Dedifferentiated amniotic fluid mesenchymal stem cell (primary cell): ENCODE measurements around the gene CHRNE.
"Not testable (repeated sequence)": the region's sequence is repeated elsewhere in the genome, so short reads cannot be mapped to it uniquely, and the experiment has no call there.

Source experiments
- DNase-seq: peaks from one replicate; pipeline ENCODE4 v3.0.0-alpha.2; 2016; ENCODE audit errors: extremely low spot score

The CHRNE gene

GRCh38 chr17:4939796-4940554, 37.1 kb upstream of the CHRNE start, which contains the start of the genes RNF167 and SLC25A11:
Gene RNF167 (plus strand): TSS chr17:4940268. CDS start chr17:4940910, 642 bp downstream.
Gene SLC25A11 (minus strand): TSS chr17:4940046. CDS start chr17:4939910, 136 bp downstream.
- peak; percentile 100 for DNase-seq

GRCh38 chr17:4939546-4939795, 36.6 kb upstream of the CHRNE start:
- DNase-seq, result no peak

GRCh38 chr17:4938688-4939545, 36.0 kb upstream of the CHRNE start:
- no peak for DNase-seq

- no peak for DNase-seq
These were observed 35.2 kb upstream of the CHRNE start for GRCh38 chr17:4938069-4938491.

- DNase-seq, result no peak
These were observed 34.7 kb upstream of the CHRNE start for GRCh38 chr17:4937553-4937952.

- DNase-seq, result no peak
These were observed 33.5 kb upstream of the CHRNE start for GRCh38 chr17:4936436-4936835.

GRCh38 chr17:4935650-4936049, 32.8 kb upstream of the CHRNE start:
- DNase-seq, result no peak

- no peak for DNase-seq
These were observed 31.5 kb upstream of the CHRNE start for GRCh38 chr17:4934173-4934979.

GRCh38 chr17:4933646-4934045, 30.7 kb upstream of the CHRNE start:
- no peak for DNase-seq

- DNase-seq, result no peak
These were observed 29.9 kb upstream of the CHRNE start for GRCh38 chr17:4932756-4933155.

GRCh38 chr17:4931963-4932362, 29.1 kb upstream of the CHRNE start, which contains the start of gene GP1BA:
Gene GP1BA (plus strand): TSS chr17:4932277. CDS start chr17:4932605, 328 bp downstream.
- no peak for DNase-seq

GRCh38 chr17:4928881-4929280, 26.0 kb upstream of the CHRNE start:
- DNase-seq, result no peak

- DNase-seq, result not testable (repeated sequence)
These were observed 23.9 kb upstream of the CHRNE start for GRCh38 chr17:4926577-4927335.

- no peak for DNase-seq
These were observed 18.4 kb upstream of the CHRNE start for GRCh38 chr17:4921320-4921719.

GRCh38 chr17:4920351-4921048, 17.6 kb upstream of the CHRNE start:
- no peak for DNase-seq

GRCh38 chr17:4919511-4920047, 16.7 kb upstream of the CHRNE start:
- no peak for DNase-seq

GRCh38 chr17:4914551-4914950, 11.7 kb upstream of the CHRNE start:
- DNase-seq, result not testable (repeated sequence)

- no peak for DNase-seq
These were observed 11.1 kb upstream of the CHRNE start for GRCh38 chr17:4913994-4914393.

GRCh38 chr17:4908711-4909496, 6.0 kb upstream of the CHRNE start:
- DNase-seq, result peak; percentile 73

GRCh38 chr17:4908301-4908700, 5.4 kb upstream of the CHRNE start:
- no peak for DNase-seq
